ENCODE measurements around the gene CADM3.

GRCh38 chr1:159180516-159180915 lies 9.1 kb downstream of the CADM3 start:
- no peak for TF ChIP-seq CTCF (IDR thresholded peaks at IDR 0.05)
- TF ChIP-seq POLR2A (IDR thresholded peaks at IDR 0.05), result no peak

All from adrenal gland (tissue), 5 donors.